Karpas-422 (cell line): ENCODE measurements around the gene NAA15. TPM values are rescaled to one million over a fixed set of nuclear protein-coding genes. Genes with fewer than 3 reads are reported as not detected.

ENCODE experiments used
- DNase-seq: peaks from one replicate; pipeline ENCODE4 v3.0.0-alpha.2; 2015
- H2AFZ ChIP-seq: fragments of 200-600 bp; sonication (generic); 2 replicates; pipeline ENCODE4 v1.6.1; 2014; ENCODE audit warnings: antibody characterized with exemption, low read length, mixed read lengths
- H3K27ac ChIP-seq: fragments of 200-600 bp; sonication (generic); 2 replicates; pipeline ENCODE4 v1.5.1; 2014; ENCODE audit warnings: mild to moderate bottlenecking, low read length, moderate library complexity
- H3K27me3 ChIP-seq: fragments of 200-600 bp; sonication (generic); 2 replicates; pipeline ENCODE4 v1.6.1; 2014; ENCODE audit warnings: low read length, mixed read lengths
- H3K36me3 ChIP-seq: fragments of 200-600 bp; sonication (generic); 2 replicates; pipeline ENCODE4 v1.6.1; 2014; ENCODE audit warnings: low read length, mixed read lengths; ENCODE audit not compliant: insufficient read depth
- H3K4me1 ChIP-seq: fragments of 200-600 bp; sonication (generic); 2 replicates; pipeline ENCODE4 v1.6.1; 2014; ENCODE audit warnings: mild to moderate bottlenecking, low read length, mixed read lengths
- H3K4me2 ChIP-seq: fragments of 200-600 bp; sonication (generic); 2 replicates; pipeline ENCODE4 v1.6.1; 2014; ENCODE audit warnings: low read length, low read depth, mild to moderate bottlenecking; ENCODE audit not compliant: poor library complexity, severe bottlenecking
- H3K4me3 ChIP-seq: fragments of 200-600 bp; sonication (generic); 2 replicates; pipeline ENCODE4 v1.5.1; 2014; ENCODE audit warnings: mild to moderate bottlenecking, antibody characterized with exemption, low read length, mixed read lengths
- H3K79me2 ChIP-seq: fragments of 200-600 bp; sonication (generic); 2 replicates; pipeline ENCODE4 v1.6.1; 2014; ENCODE audit warnings: mild to moderate bottlenecking, low read length, mixed read lengths
- H3K9ac ChIP-seq: fragments of 200-600 bp; sonication (generic); 2 replicates; pipeline ENCODE4 v1.6.0; 2014; ENCODE audit warnings: low read length
- H3K9me2 ChIP-seq: fragments of 200-600 bp; sonication (generic), shearing (Covaris generic); replicated peaks from 2 replicates; pipeline ENCODE4 v1.6.0; 2014; ENCODE audit warnings: mild to moderate bottlenecking, low read length, moderate library complexity; ENCODE audit not compliant: insufficient read depth
- H3K9me3 ChIP-seq: fragments of 300-700, 200-600 bp; sonication (generic); 2 replicates; pipeline ENCODE4 v1.6.1; 2014; ENCODE audit warnings: low read length, mixed read lengths
- H4K20me1 ChIP-seq: fragments of 200-600 bp; sonication (generic); 2 replicates; pipeline ENCODE4 v1.6.1; 2014; ENCODE audit warnings: mild to moderate bottlenecking, antibody characterized with exemption, low read length, low read depth; ENCODE audit not compliant: insufficient read depth
- total RNA-seq: library from RNA; depleted of rRNA; stranded (reverse); fragments of >200 nt; shearing (Covaris generic); gene quantifications from 2 replicates; pipeline ENCODE4 v1.2.3, GENCODE V29; 2014; ENCODE audit warnings: low replicate concordance

Gene NAA15
- total RNA-seq, 1 experiment from 2014 or later, result 44.3 TPM

- Histone ChIP-seq H3K4me1 (peaks cover 14% of the 10 kb centered on the region), H3K9me2 (no peaks in the 10 kb centered on the region), H4K20me1 (no peaks in the 10 kb centered on the region), H3K4me3 (0 out of 2 replicates have a peak overlapping the region, but pooled peaks have one; percentile 55), H3K27me3 (no peaks in the 10 kb centered on the region), H2AFZ (peak overlapping the region; percentile 82), H3K4me2 (peak overlapping the region; percentile 63), H3K9ac (0 out of 2 replicates have a peak overlapping the region, but pooled peaks have one; percentile 45), H3K9me3 (no peaks in the 10 kb centered on the region), H3K36me3 (no peaks in the 10 kb centered on the region), H3K27ac (no peak overlapping the region), H3K79me2 (no peaks in the 10 kb centered on the region)
- no peak for DNase-seq
Observed at GRCh38 chr4:139267301-139267700, 34.0 kb upstream of the NAA15 start.

- no peaks in the 10 kb centered on the region for H3K79me2 ChIP-seq
- no peaks in the 10 kb centered on the region for H3K36me3 ChIP-seq
- H2AFZ ChIP-seq, result no peak overlapping the region
- no peak for DNase-seq
- H3K9me2 ChIP-seq, result no peaks in the 10 kb centered on the region
- no peak overlapping the region for H3K4me3 ChIP-seq
- H3K4me2 ChIP-seq, result no peak overlapping the region
- no peak overlapping the region for H3K27ac ChIP-seq
- no peaks in the 10 kb centered on the region for H3K27me3 ChIP-seq
- no peaks in the 10 kb centered on the region for H4K20me1 ChIP-seq
- no peaks in the 10 kb centered on the region for H3K4me1 ChIP-seq
- no peaks in the 10 kb centered on the region for H3K9me3 ChIP-seq
- H3K9ac ChIP-seq, result no peak overlapping the region
Observed at GRCh38 chr4:139273835-139274234, 27.5 kb upstream of the NAA15 start.

- no peak overlapping the region for H3K4me3 ChIP-seq
- no peak overlapping the region for H2AFZ ChIP-seq
- no peak overlapping the region for H3K4me2 ChIP-seq
- no peak for DNase-seq
- H4K20me1 ChIP-seq, result no peaks in the 10 kb centered on the region
- H3K27me3 ChIP-seq, result no peaks in the 10 kb centered on the region
- H3K36me3 ChIP-seq, result no peaks in the 10 kb centered on the region
- H3K9me2 ChIP-seq, result no peaks in the 10 kb centered on the region
- H3K27ac ChIP-seq, result no peak overlapping the region
- H3K79me2 ChIP-seq, result no peaks in the 10 kb centered on the region
- no peaks in the 10 kb centered on the region for H3K4me1 ChIP-seq
- H3K9me3 ChIP-seq, result no peaks in the 10 kb centered on the region
- no peak overlapping the region for H3K9ac ChIP-seq
Observed at GRCh38 chr4:139274790-139275189, 26.5 kb upstream of the NAA15 start.

DNA sequence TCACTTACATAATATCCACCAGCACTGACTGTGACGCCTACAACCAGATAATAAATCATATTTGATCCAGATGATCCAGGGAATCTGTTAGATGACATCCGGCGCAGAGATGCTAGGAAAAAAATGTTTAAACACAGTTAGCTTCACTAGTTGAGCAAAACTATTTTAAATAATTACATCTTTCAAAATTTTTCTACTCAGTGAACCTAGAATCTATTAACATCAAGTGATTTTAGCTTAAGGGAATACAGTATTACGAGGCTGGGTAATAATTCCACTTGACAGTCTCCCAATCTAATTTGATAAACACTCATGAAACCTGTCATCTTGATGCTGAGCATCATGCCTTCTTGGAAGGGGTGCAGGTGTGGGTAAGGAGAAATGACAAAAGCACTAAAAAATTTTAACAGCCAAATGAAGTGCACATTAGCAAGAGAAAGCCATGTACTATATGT, 26.0 kb upstream of the NAA15 start:
- H3K9me2 ChIP-seq, result no peaks in the 10 kb centered on the region
- no peaks in the 10 kb centered on the region for H3K9me3 ChIP-seq

DNA sequence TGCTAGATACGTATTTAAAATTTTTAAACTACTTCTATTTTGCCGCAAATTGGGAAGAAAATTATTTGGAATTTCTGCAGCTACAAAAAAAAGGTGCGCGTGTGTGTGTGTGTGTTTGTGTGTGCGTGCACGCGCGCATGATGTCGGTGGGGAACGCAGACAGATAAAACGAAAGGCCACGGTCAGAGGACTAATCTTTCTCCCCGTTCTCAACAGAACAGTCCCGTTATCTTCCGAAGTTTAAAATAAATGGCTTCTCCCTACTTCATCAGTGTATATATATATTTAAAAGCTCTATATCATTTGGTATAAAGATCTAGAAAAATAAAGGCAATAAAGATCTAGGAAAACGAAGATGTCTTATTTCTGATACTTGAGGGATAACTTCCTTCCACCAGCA, 22.8 kb upstream of the NAA15 start:
- Histone ChIP-seq H3K4me1 (no peaks in the 10 kb centered on the region), H3K9me2 (no peaks in the 10 kb centered on the region), H4K20me1 (no peaks in the 10 kb centered on the region), H3K27me3 (no peaks in the 10 kb centered on the region), H3K9me3 (no peaks in the 10 kb centered on the region), H3K9ac (no peak overlapping the region), H3K79me2 (no peaks in the 10 kb centered on the region), H3K27ac (no peak overlapping the region), H2AFZ (no peak overlapping the region), H3K4me2 (no peak overlapping the region), H3K36me3 (no peaks in the 10 kb centered on the region), H3K4me3 (no peak overlapping the region)
- DNase-seq, result no peak

More for the DNA sequence above, 26.0 kb upstream of the NAA15 start:
- no peaks in the 10 kb centered on the region for H3K27me3 ChIP-seq
- no peaks in the 10 kb centered on the region for H3K4me1 ChIP-seq
- H3K4me2 ChIP-seq, result no peak overlapping the region
- H2AFZ ChIP-seq, result no peak overlapping the region
- DNase-seq, result no peak
- H4K20me1 ChIP-seq, result no peaks in the 10 kb centered on the region
- H3K4me3 ChIP-seq, result no peak overlapping the region
- no peaks in the 10 kb centered on the region for H3K36me3 ChIP-seq
- no peak overlapping the region for H3K27ac ChIP-seq
- no peaks in the 10 kb centered on the region for H3K79me2 ChIP-seq
- no peak overlapping the region for H3K9ac ChIP-seq

GRCh38 chr4:139278912-139279759, 22.2 kb upstream of the NAA15 start:
- no peaks in the 10 kb centered on the region for H3K36me3 ChIP-seq
- no peak overlapping the region for H2AFZ ChIP-seq
- no peak for DNase-seq
- no peak overlapping the region for H3K4me2 ChIP-seq
- H3K27ac ChIP-seq, result no peak overlapping the region
- no peak overlapping the region for H3K9ac ChIP-seq
- H3K27me3 ChIP-seq, result no peaks in the 10 kb centered on the region
- no peaks in the 10 kb centered on the region for H4K20me1 ChIP-seq
- H3K79me2 ChIP-seq, result no peaks in the 10 kb centered on the region
- no peak overlapping the region for H3K4me3 ChIP-seq
- H3K4me1 ChIP-seq, result no peaks in the 10 kb centered on the region
- H3K9me2 ChIP-seq, result no peaks in the 10 kb centered on the region
- no peaks in the 10 kb centered on the region for H3K9me3 ChIP-seq

- no peaks in the 10 kb centered on the region for H3K9me3 ChIP-seq
- H2AFZ ChIP-seq, result no peak within 1 kb of the TSS
- no peak within 1 kb of the TSS for H3K9ac ChIP-seq
- DNase-seq, result no peak
- no peaks in the 10 kb centered on the region for H4K20me1 ChIP-seq
- no peak within 1 kb of the TSS for H3K27ac ChIP-seq
- H3K9me2 ChIP-seq, result no peaks in the 10 kb centered on the region
- no peaks in the 10 kb centered on the region for H3K36me3 ChIP-seq
- no peaks in the 10 kb centered on the region for H3K4me1 ChIP-seq
- H3K4me2 ChIP-seq, result no peak within 1 kb of the TSS
- no peaks in the 10 kb centered on the region for H3K79me2 ChIP-seq
- H3K27me3 ChIP-seq, result no peaks in the 10 kb centered on the region
- no peak within 1 kb of the TSS for H3K4me3 ChIP-seq
Observed at GRCh38 chr4:139279760-139280620, 21.3 kb upstream of the NAA15 start, which contains the start of gene MGARP. Gene MGARP (minus strand): TSS chr4:139280225. CDS start chr4:139280158, 67 bp downstream.
